Neural cell (in vitro differentiated cells): ENCODE data around the gene CFAP97D1.

Source experiments
- EZH2 ChIP-seq: fragments of 200-600, 300-800 bp; shearing (Covaris generic), sonication (generic); IDR thresholded peaks from 2 replicates; pipeline ENCODE4 v1.6.1; 2014; ENCODE audit warnings: antibody characterized with exemption, low read length, borderline replicate concordance, mild to moderate bottlenecking; ENCODE audit not compliant: insufficient read depth, poor library complexity, severe bottlenecking
- MXI1 ChIP-seq: fragments of 450-650 bp; conservative IDR thresholded peaks from 2 replicates; pipeline ENCODE4 v1.6.1; 2014; ENCODE audit warnings: antibody characterized with exemption, mild to moderate bottlenecking; ENCODE audit not compliant: poor library complexity, severe bottlenecking
- TF ChIP-seq, protein P1 (sequence below): fragments of 450-650 bp; IDR thresholded peaks from 2 replicates; pipeline ENCODE4 v1.5.1; 2014; ENCODE audit warnings: antibody characterized with exemption, mild to moderate bottlenecking, moderate library complexity; ENCODE audit not compliant: poor library complexity, severe bottlenecking

DNA sequence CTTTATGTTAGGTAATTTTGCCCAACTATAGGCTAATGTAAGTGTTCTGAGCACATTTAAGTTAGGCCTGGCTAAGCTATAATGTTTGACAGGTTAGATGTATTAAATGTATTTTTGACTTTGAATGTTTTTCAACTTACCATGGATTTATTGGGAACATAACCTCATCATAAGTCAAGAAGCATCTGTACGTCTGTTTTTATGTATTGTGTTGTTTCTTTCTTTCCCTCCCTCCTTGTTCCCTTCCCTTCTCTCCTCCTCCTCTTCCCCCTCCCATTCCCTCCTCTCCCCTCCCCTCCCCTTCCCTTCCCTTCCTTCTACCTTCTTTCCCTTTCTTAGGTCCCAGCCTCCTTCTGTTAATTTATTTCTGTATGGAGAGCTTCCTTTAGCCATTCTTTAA is 9.2 kb downstream of the CFAP97D1 start:
- TF ChIP-seq, protein P1, sequence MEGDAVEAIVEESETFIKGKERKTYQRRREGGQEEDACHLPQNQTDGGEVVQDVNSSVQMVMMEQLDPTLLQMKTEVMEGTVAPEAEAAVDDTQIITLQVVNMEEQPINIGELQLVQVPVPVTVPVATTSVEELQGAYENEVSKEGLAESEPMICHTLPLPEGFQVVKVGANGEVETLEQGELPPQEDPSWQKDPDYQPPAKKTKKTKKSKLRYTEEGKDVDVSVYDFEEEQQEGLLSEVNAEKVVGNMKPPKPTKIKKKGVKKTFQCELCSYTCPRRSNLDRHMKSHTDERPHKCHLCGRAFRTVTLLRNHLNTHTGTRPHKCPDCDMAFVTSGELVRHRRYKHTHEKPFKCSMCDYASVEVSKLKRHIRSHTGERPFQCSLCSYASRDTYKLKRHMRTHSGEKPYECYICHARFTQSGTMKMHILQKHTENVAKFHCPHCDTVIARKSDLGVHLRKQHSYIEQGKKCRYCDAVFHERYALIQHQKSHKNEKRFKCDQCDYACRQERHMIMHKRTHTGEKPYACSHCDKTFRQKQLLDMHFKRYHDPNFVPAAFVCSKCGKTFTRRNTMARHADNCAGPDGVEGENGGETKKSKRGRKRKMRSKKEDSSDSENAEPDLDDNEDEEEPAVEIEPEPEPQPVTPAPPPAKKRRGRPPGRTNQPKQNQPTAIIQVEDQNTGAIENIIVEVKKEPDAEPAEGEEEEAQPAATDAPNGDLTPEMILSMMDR: no peak
- TF ChIP-seq MXI1 (no peak), EZH2 (no peak)
